T-helper 9 cell (primary cell): ENCODE results near the gene HBZ.
"Not testable (repeated sequence)": the region's sequence is repeated elsewhere in the genome, so short reads cannot be mapped to it uniquely, and the experiment has no call there.

ENCODE experiments used
- DNase-seq: peaks from one replicate; pipeline ENCODE4 v3.0.0-alpha.2; 2020

The HBZ gene

GRCh38 chr16:180101-180675 is 27.7 kb downstream of the HBZ start, which contains the start of gene HBQ1:
TSS of gene HBQ1 (plus strand) at chr16:180459. CDS start at chr16:180487, 28 bp downstream.
- DNase-seq, result no peak

GRCh38 chr16:180681-181564 is 28.5 kb downstream of the HBZ start:
- peak; percentile 82 for DNase-seq

- no peak for DNase-seq
These were observed 29.1 kb downstream of the HBZ start for GRCh38 chr16:181565-182021.

GRCh38 chr16:183005-183404 is 30.6 kb downstream of the HBZ start:
- DNase-seq, result no peak

- DNase-seq, result no peak
These were observed 32.8 kb downstream of the HBZ start for GRCh38 chr16:185213-185612.

GRCh38 chr16:185691-186090 is 33.2 kb downstream of the HBZ start:
- no peak for DNase-seq

- no peak for DNase-seq
These were observed 34.9 kb downstream of the HBZ start for GRCh38 chr16:187330-187729.

- DNase-seq, result no peak
These were observed 36.2 kb downstream of the HBZ start for GRCh38 chr16:188674-189073.

GRCh38 chr16:189604-190186 is 37.3 kb downstream of the HBZ start:
- no peak for DNase-seq

GRCh38 chr16:191831-192230 is 39.4 kb downstream of the HBZ start:
- DNase-seq, result no peak

- no peak for DNase-seq
These were observed 40.2 kb downstream of the HBZ start for GRCh38 chr16:192686-193085.

GRCh38 chr16:193441-193840 is 41.0 kb downstream of the HBZ start:
- DNase-seq, result no peak

GRCh38 chr16:194516-194915 is 42.1 kb downstream of the HBZ start:
- no peak for DNase-seq

- no peak for DNase-seq
These were observed 47.9 kb downstream of the HBZ start for GRCh38 chr16:200388-200787.

- no peak for DNase-seq
These were observed 50.8 kb downstream of the HBZ start for GRCh38 chr16:203246-203645.

GRCh38 chr16:204046-204445 is 51.6 kb downstream of the HBZ start:
- not testable (repeated sequence) for DNase-seq
